Left renal cortex interstitium (tissue), 4 donors: ENCODE data around the gene IMMT. TPM values are rescaled to one million over a fixed set of nuclear protein-coding genes. Genes with fewer than 3 reads are reported as not detected.

ENCODE experiments used
- DNase-seq, 4 donors: peaks; one replicate each; pipeline ENCODE4 v3.0.0-alpha.2; 2013; ENCODE audit warnings: low read depth in 4 of 4, low spot score in 2 of 4, missing footprints in 1 of 4
- polyA plus RNA-seq, 4 donors: library from polyadenylated mRNA; unstranded; fragments of 120-200 nt; gene quantifications; one replicate each; pipeline ENCODE4 v1.2.1, GENCODE V29; 2013; ENCODE audit not compliant: insufficient read length in 4 of 4

IMMT gene
- polyA plus RNA-seq, 4 donors: 105 to 119 (median 107) TPM

GRCh38 chr2:86143926-86144685 lies 51.2 kb downstream of the IMMT start:
- DNase-seq: no peak

GRCh38 chr2:86143307-86143706 lies 52.0 kb downstream of the IMMT start:
- no peak for DNase-seq

GRCh38 chr2:86142436-86143257 lies 52.6 kb downstream of the IMMT start:
- DNase-seq: no peak

DNA sequence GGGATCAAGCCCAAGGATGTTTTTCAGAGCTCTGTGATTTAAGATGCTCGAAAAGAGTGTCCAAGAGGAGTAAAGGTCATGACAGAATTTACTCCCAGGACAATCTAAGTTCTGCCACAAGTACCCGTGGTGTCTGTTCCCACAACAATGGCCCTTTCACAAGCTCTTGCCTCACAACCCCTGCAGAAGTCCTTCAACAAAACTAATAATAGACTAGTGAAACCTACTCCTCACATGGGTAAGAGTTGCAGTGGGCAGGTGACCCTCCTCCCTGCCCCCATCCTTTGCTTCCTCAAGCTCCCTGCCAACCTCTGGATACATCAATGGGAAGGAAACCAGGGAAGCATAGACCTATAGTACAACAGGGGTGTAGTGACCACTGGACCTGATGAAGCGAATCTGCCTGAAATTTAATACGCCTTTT lies 54.3 kb downstream of the IMMT start:
- peak; percentile 9 to 44 (median 36) for DNase-seq

DNA sequence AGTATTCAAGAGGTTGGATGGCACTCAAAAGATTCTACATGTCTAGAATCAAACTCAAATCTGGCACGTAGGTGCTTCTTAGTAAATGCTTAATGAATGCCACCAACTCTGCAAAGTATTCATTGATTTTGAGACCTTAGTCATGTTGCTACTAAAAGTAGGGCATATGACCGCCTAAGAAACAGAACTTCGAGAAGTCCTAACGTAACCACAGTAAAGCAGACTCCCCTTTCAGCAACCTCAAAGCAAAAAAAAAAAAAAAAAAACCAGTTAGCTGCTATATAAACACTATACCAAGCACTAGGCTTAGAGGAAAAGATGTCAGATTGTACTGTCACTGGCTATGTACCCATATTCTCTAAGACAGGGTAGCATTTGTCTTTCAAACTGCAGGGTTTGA lies 55.3 kb downstream of the IMMT start:
- no peak for DNase-seq

- no peak for DNase-seq
These were observed 56.3 kb downstream of the IMMT start for GRCh38 chr2:86138736-86139625.

DNA sequence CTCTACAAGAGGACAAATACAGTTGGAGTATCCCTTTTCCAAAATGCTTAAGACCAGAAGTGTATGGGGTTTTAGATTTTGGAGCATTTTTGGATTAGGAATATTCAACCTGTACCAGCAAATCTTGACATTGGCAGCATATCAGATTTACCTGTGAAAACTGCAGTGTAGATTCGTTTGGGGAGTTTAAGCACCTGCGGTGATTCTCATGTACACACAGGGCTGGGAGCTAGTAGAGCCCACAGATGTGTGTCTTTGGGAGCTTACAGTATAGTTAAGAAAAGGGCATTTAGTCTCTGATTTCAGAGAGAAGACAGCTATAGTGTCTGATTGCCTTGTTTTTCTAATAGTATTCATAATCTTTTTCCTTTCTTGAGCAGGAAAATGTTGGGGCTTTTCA lies 59.1 kb downstream of the IMMT start:
- no peak for DNase-seq

- no peak for DNase-seq
These were observed 59.6 kb downstream of the IMMT start for GRCh38 chr2:86135653-86136052.

GRCh38 chr2:86134709-86135108 lies 60.6 kb downstream of the IMMT start:
- DNase-seq: no peak

DNA sequence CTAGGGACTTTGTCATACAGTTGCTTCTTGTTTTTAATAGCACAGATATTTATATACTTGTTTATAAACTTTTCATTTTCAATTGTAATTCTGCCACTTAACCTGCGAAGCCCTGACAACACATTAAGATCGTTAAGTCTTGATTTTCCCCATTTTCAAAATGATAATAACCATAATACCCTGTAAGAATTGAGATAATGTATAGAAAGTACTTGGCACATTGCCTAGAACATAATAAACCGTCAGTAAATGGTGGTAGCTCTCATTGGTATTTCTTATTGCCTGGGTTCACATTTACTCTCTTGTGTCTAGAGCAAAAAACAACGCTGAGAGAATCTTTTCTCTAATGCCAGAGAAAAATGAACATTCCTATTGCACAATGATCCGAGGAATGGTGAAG lies 70.6 kb downstream of the IMMT start:
- no peak for DNase-seq

GRCh38 chr2:86123328-86123925 lies 71.8 kb downstream of the IMMT start:
- no peak for DNase-seq

GRCh38 chr2:86118130-86118529 lies 77.1 kb downstream of the IMMT start:
- no peak for DNase-seq

DNA sequence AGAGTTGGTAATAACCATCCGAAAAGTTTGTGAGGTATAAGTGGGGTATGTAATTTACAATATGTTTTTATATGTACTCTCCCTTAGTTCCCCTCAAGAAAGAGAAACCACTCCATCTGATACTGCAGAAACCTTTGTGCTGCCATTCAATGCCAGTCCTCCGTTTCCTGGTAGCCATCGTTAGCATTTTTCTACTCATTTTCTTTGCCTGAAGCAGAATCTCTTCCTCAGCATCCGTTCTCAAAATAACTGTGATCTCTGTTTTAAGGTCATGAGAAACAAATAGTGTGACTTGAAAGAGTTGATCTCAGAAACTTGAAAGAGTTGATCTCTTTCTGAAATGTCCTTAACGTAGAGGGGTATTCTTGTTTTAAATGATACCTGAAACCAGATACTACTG lies 88.2 kb downstream of the IMMT start:
- DNase-seq: no peak

GRCh38 chr2:86105969-86106945 lies 89.0 kb downstream of the IMMT start, which contains the start of gene PTCD3:
PTCD3 (plus strand) TSS chr2:86106235; CDS start chr2:86106248, 13 bp downstream.
- DNase-seq: peak in 3 of 4 donors; percentile 90 to 93 (median 91)

DNA sequence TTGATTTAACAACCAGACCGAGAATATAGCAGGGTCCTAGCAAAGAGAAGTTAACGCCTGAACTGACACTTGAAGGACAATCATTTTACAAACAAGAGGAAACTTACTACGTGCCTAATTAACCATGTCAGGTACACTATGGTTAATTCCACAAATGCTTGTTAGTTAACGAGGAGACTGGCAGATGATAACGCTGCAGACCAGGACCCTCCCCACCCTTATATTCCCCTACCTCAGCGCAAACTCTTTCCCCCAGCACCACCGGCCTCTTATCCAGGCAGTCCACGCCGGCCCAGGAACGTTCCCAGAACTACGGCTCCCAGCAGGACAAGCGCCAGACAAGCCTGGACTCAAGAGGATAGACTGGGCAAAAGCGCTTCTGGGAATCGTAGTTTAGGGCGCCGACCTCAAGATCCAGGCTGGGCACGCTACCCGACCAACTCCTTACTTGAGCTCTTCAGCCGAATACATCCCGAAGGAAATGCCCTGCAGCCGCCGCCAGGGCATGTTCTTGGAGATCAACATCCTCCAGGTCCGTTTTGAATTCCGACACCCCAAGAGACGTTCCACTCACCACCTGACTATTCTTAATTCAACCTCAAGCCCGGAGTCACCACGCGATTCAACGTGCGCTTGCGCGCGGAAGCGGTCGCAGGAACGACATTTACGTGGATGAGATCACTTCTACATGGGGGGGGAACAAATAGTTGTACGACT lies 89.9 kb downstream of the IMMT start, which contains the start of gene POLR1A:
TSS of gene POLR1A (minus strand) at position 635 of the 717 bp plus-strand sequence. CDS start at position 525, 110 bp downstream.
- peak; percentile 90 to 99 (median 92) for DNase-seq

GRCh38 chr2:86102157-86102556 lies 93.1 kb downstream of the IMMT start:
- DNase-seq: no peak

DNA sequence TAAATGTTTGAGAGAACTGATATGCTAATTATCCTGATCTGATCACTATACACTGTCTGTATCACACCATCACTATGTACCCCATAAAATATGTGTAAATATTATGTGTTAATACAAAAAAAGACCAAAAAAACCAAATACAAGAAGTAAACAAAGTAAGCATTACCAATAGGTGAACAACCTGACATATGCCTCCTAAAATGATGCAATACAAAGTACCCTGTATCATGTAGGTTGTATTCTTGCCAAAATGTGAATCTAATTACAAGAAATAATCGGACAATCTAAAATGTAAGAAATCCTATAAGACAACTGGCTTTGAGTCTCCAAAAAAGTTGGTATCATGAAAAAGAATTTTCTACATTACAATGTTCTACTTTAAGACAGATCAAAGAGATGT lies 97.3 kb downstream of the IMMT start:
- DNase-seq: no peak

- no peak for DNase-seq
These were observed 98.0 kb downstream of the IMMT start for GRCh38 chr2:86097114-86097896.
